ENCODE measurements around the gene NFIL3. TPM values are rescaled to one million over a fixed set of nuclear protein-coding genes. Genes with fewer than 3 reads are reported as not detected.

Gene NFIL3
- total RNA-seq, 1 donor from 2014 or later: 9.6 TPM

- no peak for TF ChIP-seq CTCF (IDR thresholded peaks at IDR 0.05; ENCODE audit: unreplicated experiment)
- Mint-ChIP-seq H3K4me3 (ENCODE audit: unreplicated experiment) (no peak overlapping the region), H3K4me1 (ENCODE audit: unreplicated experiment) (peaks cover 18% of the 10 kb centered on the region), H3K27ac (ENCODE audit: unreplicated experiment) (no peak overlapping the region), H3K27me3 (ENCODE audit: unreplicated experiment) (peaks cover 9% of the 10 kb centered on the region), H3K36me3 (ENCODE audit: low read depth, unreplicated experiment) (peaks cover 5% of the 10 kb centered on the region), H3K9me3 (ENCODE audit: unreplicated experiment) (no peaks in the 10 kb centered on the region)
- DNase-seq (ENCODE audit: low spot score): no peak
Measured at GRCh38 chr9:91364702-91365101, 58.9 kb downstream of the NFIL3 start.

- H3K9me3 Mint-ChIP-seq (ENCODE audit: unreplicated experiment): no peaks in the 10 kb centered on the region
- peaks cover 9% of the 10 kb centered on the region for H3K27me3 Mint-ChIP-seq (ENCODE audit: unreplicated experiment)
- no peak for TF ChIP-seq CTCF (IDR thresholded peaks at IDR 0.05; ENCODE audit: unreplicated experiment)
- H3K27ac Mint-ChIP-seq (ENCODE audit: unreplicated experiment): no peak overlapping the region
- peaks cover 12% of the 10 kb centered on the region for H3K4me1 Mint-ChIP-seq (ENCODE audit: unreplicated experiment)
- DNase-seq (ENCODE audit: low spot score): no peak
- H3K4me3 Mint-ChIP-seq (ENCODE audit: unreplicated experiment): no peak overlapping the region
- peaks cover 5% of the 10 kb centered on the region for H3K36me3 Mint-ChIP-seq (ENCODE audit: low read depth, unreplicated experiment)
Measured at GRCh38 chr9:91364005-91364404, 59.6 kb downstream of the NFIL3 start.

GRCh38 chr9:91362051-91362611 is 61.5 kb downstream of the NFIL3 start:
- TF ChIP-seq CTCF (IDR thresholded peaks at IDR 0.05; ENCODE audit: unreplicated experiment): no peak
- Mint-ChIP-seq H3K27ac (ENCODE audit: unreplicated experiment) (no peak overlapping the region), H3K4me3 (ENCODE audit: unreplicated experiment) (peak overlapping the region; percentile 89), H3K9me3 (ENCODE audit: unreplicated experiment) (no peaks in the 10 kb centered on the region), H3K27me3 (ENCODE audit: unreplicated experiment) (peaks cover 9% of the 10 kb centered on the region), H3K36me3 (ENCODE audit: low read depth, unreplicated experiment) (peaks cover 5% of the 10 kb centered on the region), H3K4me1 (ENCODE audit: unreplicated experiment) (peaks cover 20% of the 10 kb centered on the region)
- DNase-seq (ENCODE audit: low spot score): no peak

- peak within 1 kb of the TSS; percentile 98 for H3K4me3 Mint-ChIP-seq (ENCODE audit: unreplicated experiment)
- peak; percentile 92 for DNase-seq (ENCODE audit: low spot score)
- peaks cover 9% of the 10 kb centered on the region for H3K27me3 Mint-ChIP-seq (ENCODE audit: unreplicated experiment)
- H3K9me3 Mint-ChIP-seq (ENCODE audit: unreplicated experiment): no peaks in the 10 kb centered on the region
- H3K4me1 Mint-ChIP-seq (ENCODE audit: unreplicated experiment): peaks cover 20% of the 10 kb centered on the region
- peaks cover 5% of the 10 kb centered on the region for H3K36me3 Mint-ChIP-seq (ENCODE audit: low read depth, unreplicated experiment)
- H3K27ac Mint-ChIP-seq (ENCODE audit: unreplicated experiment): peak within 1 kb of the TSS; percentile 82
- TF ChIP-seq CTCF (IDR thresholded peaks at IDR 0.05; ENCODE audit: unreplicated experiment): peak; percentile 32
Measured at GRCh38 chr9:91361291-91362050, 62.2 kb downstream of the NFIL3 start, which contains the start of gene AUH. AUH (minus strand) TSS chr9:91361918; CDS start chr9:91361889, 29 bp downstream.

Measured in endothelial cell (in vitro differentiated cells).